HepG2 (cell line): ENCODE measurements around the gene KIRREL2. TPM values are rescaled to one million over a fixed set of nuclear protein-coding genes. Genes with fewer than 3 reads are reported as not detected.
A peak's percentile ranks its signal among the peaks of the same experiment; 100 is the strongest.

ENCODE experiments used
- ATAC-seq: fragments of 200-7000 bp; cut with Tn5 transposase; 3 replicates; pipeline ENCODE4 v1.9.1; 2020; ENCODE audit warnings: mild to moderate bottlenecking, moderate library complexity
- BruUV-seq: library from RNA; stranded (reverse); fragments of 400-500 nt; replicated peaks from 2 replicates; lab custom pipeline; 2021; lab: Mats Ljungman, UMichigan
- CTCF ChIA-PET: fragments of 300-600 bp; formaldehyde crosslinking; extraction: SDS; loops from one replicate; lab custom pipeline; 2021; ENCODE audit warnings: low total read pairs, inconsistent platforms, low intra/inter-chr PET ratio; lab: Yijun Ruan, JAX
- POLR2A ChIA-PET: fragments of 350-600 bp; sonication (Branson Sonifier 250); formaldehyde crosslinking; loops from one replicate; lab custom pipeline; 2020; ENCODE audit warnings: antibody characterized with exemption, inconsistent platforms; lab: Yijun Ruan, JAX
- DNase-seq: peaks from one replicate; pipeline ENCODE4 v3.0.0-alpha.2; 2015; ENCODE audit warnings: low spot score
- FAIRE-seq: peaks from 3 replicates; lab custom pipeline; 2011; peaks lifted over from hg19 to GRCh38; lab: Jason Lieb, UNC
- H2AFZ ChIP-seq: one replicate; pipeline ENCODE4 v1.6.1; 2011; ENCODE audit warnings: low read length, inconsistent platforms
- H3K27ac ChIP-seq: fragments of 300-600 bp; 3 replicates; pipeline ENCODE4 v1.8.0; 2011; ENCODE audit warnings: mixed run types, mild to moderate bottlenecking, mixed read lengths, low read length, inconsistent platforms; ENCODE audit not compliant: insufficient read depth; ENCODE audit errors: extremely low read length
- H3K27me3 ChIP-seq, 2 experiments: fragments of 200-600 bp in 1 of 2; 2 replicates in 1 of 2; 3 replicates in 1 of 2; pipeline versions ENCODE4 v1.6.0 to v1.8.0; 2011; ENCODE audit warnings: low read length in 2 of 2, mild to moderate bottlenecking in 2 of 2, moderate library complexity in 2 of 2, inconsistent platforms in 1 of 2; ENCODE audit not compliant: insufficient read depth in 2 of 2, control insufficient read depth in 1 of 2
- H3K36me3 ChIP-seq, 2 experiments: fragments of 200-600 bp in 1 of 2; replicated peaks in 1 of 2; 2 replicates in 1 of 2; 3 replicates in 1 of 2; pipeline versions ENCODE4 v1.5.1 to v1.8.0; 2011; ENCODE audit warnings: low read length in 2 of 2, inconsistent platforms in 1 of 2; ENCODE audit not compliant: insufficient read depth in 2 of 2, control insufficient read depth in 1 of 2
- H3K4me1 ChIP-seq: 2 replicates; pipeline ENCODE4 v1.5.1; 2012; ENCODE audit warnings: low read length, inconsistent platforms; ENCODE audit not compliant: insufficient read depth
- H3K4me2 ChIP-seq: 2 replicates; pipeline ENCODE4 v1.6.0; 2011; ENCODE audit warnings: low read depth, low read length, inconsistent platforms
- H3K4me3 ChIP-seq, 3 experiments: fragments of 200-600 bp in 1 of 3; sonication (generic), shearing (Covaris generic) in 1 of 3; replicated peaks in 1 of 3; 2 replicates each; pipeline ENCODE4 v1.5.1; 2011 to 2016; ENCODE audit warnings: low read length in 3 of 3, inconsistent platforms in 2 of 3, low read depth in 2 of 3, mild to moderate bottlenecking in 2 of 3, control low read depth in 1 of 3, mixed read lengths in 1 of 3; ENCODE audit not compliant: insufficient read depth in 1 of 3
- H3K79me2 ChIP-seq: one replicate; pipeline ENCODE4 v1.6.1; 2011; ENCODE audit warnings: low read length, inconsistent platforms; ENCODE audit not compliant: insufficient read depth
- H3K9ac ChIP-seq: 2 replicates; pipeline ENCODE4 v1.6.0; 2011; ENCODE audit warnings: mild to moderate bottlenecking, low read depth, low read length, inconsistent platforms; ENCODE audit not compliant: insufficient read depth
- H3K9me3 ChIP-seq: 2 replicates; pipeline ENCODE4 v1.5.1; 2012; ENCODE audit warnings: mild to moderate bottlenecking, low read length
- H4K20me1 ChIP-seq: 2 replicates; pipeline ENCODE4 v1.6.0; 2011; ENCODE audit warnings: inconsistent platforms, mild to moderate bottlenecking, low read length, moderate library complexity; ENCODE audit not compliant: insufficient read depth
- ELK4 ChIP-seq: sonication (generic); formaldehyde crosslinking; IDR thresholded peaks from 2 replicates; pipeline ENCODE4 v1.9.0; 2021; ENCODE audit warnings: missing genetic modification reagents, borderline replicate concordance
- FOXM1 ChIP-seq: sonication (generic); formaldehyde crosslinking; IDR thresholded peaks from 2 replicates; pipeline ENCODE4 v1.5.0; 2020; ENCODE audit warnings: missing genetic modification reagents
- REL ChIP-seq: sonication (generic); formaldehyde crosslinking; conservative IDR thresholded peaks from 2 replicates; pipeline ENCODE4 v1.8.0; 2022; ENCODE audit warnings: mild to moderate bottlenecking, missing genetic modification reagents, moderate library complexity
- SMAD3 ChIP-seq: sonication (generic); formaldehyde crosslinking; IDR thresholded peaks from 2 replicates; pipeline ENCODE4 v1.4.0; 2020; ENCODE audit warnings: missing genetic modification reagents
- XBP1 ChIP-seq: sonication (generic); formaldehyde crosslinking; IDR thresholded peaks from 2 replicates; pipeline ENCODE4 v1.5.0; 2020; ENCODE audit warnings: missing genetic modification reagents
- ZNF230 ChIP-seq: sonication (generic); formaldehyde crosslinking; IDR thresholded peaks from 2 replicates; pipeline ENCODE4 v1.4.0; 2020; ENCODE audit warnings: mild to moderate bottlenecking, missing genetic modification reagents
- ZNF879 ChIP-seq: sonication (generic); formaldehyde crosslinking; IDR thresholded peaks from 2 replicates; pipeline ENCODE4 v1.8.1; 2023; ENCODE audit warnings: missing genetic modification reagents
- ZSCAN5A ChIP-seq: sonication (generic); formaldehyde crosslinking; IDR thresholded peaks from 2 replicates; pipeline ENCODE4 v1.8.0; 2022; ENCODE audit warnings: mild to moderate bottlenecking, missing genetic modification reagents, borderline replicate concordance
- WGBS: methylation state at CpG from one replicate; pipeline ENCODE4 v1.1.6; 2017; ENCODE audit warnings: low lambda C conversion rate; 5-methylcytosine and 5-hydroxymethylcytosine counted together
- in situ Hi-C: cut with HindIII; loops from 2 replicates; pipeline ENCODE4 v1.10.0; 2017; ENCODE audit warnings: low pct_unique_long_range_greater_than_20kb; ENCODE audit not compliant: extremely low pct_ligation_motif_present
- intact Hi-C: fragments of 100-400 bp; cut with micrococcal nuclease; formaldehyde crosslinking; loops from one replicate; pipeline ENCODE4 v1.10.0; 2022; ENCODE audit not compliant: unreplicated experiment
- polyA plus RNA-seq, 8 experiments: library from polyadenylated mRNA; depleted of rRNA in 3 of 8; stranded (reverse) in 7 of 8; unstranded in 1 of 8; fragments of >200 nt; fragmentation: Illumina TruSeq in 4 of 8; extraction: Trizol in 4 of 8; gene quantifications; 2 replicates each; pipeline versions ENCODE4 v1.2.1 to v1.2.3, GENCODE V29; 2011 to 2016; ENCODE audit warnings: low read depth in 4 of 8, missing spikeins in 1 of 8, mixed read lengths in 1 of 8; ENCODE audit not compliant: insufficient read depth in 1 of 8
- total RNA-seq, 5 experiments: library from RNA; depleted of rRNA; stranded (reverse); fragments of >200 nt; fragmentation: Illumina TruSeq; extraction: Trizol; gene quantifications; 2 replicates each; pipeline ENCODE4 v1.2.3, GENCODE V29; 2016; ENCODE audit warnings: low read depth in 1 of 5
- TF ChIP-seq, protein P1 (sequence below): sonication (generic); formaldehyde crosslinking; IDR thresholded peaks from 2 replicates; pipeline ENCODE4 v1.9.0; 2022; ENCODE audit warnings: missing genetic modification reagents, mild to moderate bottlenecking, borderline replicate concordance

The KIRREL2 gene
- total and polyA plus RNA-seq, 2 of the 13 experiments (the other 11 are each of a cell fraction or from before 2014, with no cell fraction given), result 0.18 to 2.4 TPM

- DNase-seq (no peak), ATAC-seq (no peak), FAIRE-seq (no peak)
- in situ Hi-C loops (no loop called here), intact Hi-C loops (loop anchor here (5.0 kb wide), 1 partner anchor 49 kb away; the partner anchor contains the start of gene PRODH2)
- Histone ChIP-seq H3K4me3 (peak overlapping the region; percentile 30 to 70 (median 50)), H3K9me3 (no peaks in the 10 kb centered on the region), H3K27me3 (peaks cover 5 to 32% of the 10 kb centered on the region in 2 experiments), H4K20me1 (no peaks in the 10 kb centered on the region), H3K27ac (no peak overlapping the region), H3K4me1 (peaks cover 33% of the 10 kb centered on the region), H3K36me3 (no peaks in the 10 kb centered on the region), H3K9ac (peak overlapping the region; percentile 18; the same call in 1 of the 2 replicates), H3K4me2 (peak overlapping the region; percentile 92), H3K79me2 (no peaks in the 10 kb centered on the region), H2AFZ (no peak overlapping the region)
- POLR2A ChIA-PET, result interaction anchor here (0.7 to 1.1 kb wide), 4 partner anchors 16 to 114 kb away, joined by 3 to 4 read pairs (median 3); partner anchors contain the start of genes LIN37 and PRODH2
- 1% methylated on average over 12 of the region's 19 CpGs for WGBS
- CTCF ChIA-PET, result no interaction called here
- TSS peak; percentile 81 for BruUV-seq
- TF ChIP-seq, protein P1, sequence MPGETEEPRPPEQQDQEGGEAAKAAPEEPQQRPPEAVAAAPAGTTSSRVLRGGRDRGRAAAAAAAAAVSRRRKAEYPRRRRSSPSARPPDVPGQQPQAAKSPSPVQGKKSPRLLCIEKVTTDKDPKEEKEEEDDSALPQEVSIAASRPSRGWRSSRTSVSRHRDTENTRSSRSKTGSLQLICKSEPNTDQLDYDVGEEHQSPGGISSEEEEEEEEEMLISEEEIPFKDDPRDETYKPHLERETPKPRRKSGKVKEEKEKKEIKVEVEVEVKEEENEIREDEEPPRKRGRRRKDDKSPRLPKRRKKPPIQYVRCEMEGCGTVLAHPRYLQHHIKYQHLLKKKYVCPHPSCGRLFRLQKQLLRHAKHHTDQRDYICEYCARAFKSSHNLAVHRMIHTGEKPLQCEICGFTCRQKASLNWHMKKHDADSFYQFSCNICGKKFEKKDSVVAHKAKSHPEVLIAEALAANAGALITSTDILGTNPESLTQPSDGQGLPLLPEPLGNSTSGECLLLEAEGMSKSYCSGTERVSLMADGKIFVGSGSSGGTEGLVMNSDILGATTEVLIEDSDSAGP, result peak; percentile 5; the same call in 1 of the 2 replicates
- TF ChIP-seq ZNF230 (CRISPR knock-in tag), result no peak
Observed at GRCh38 chr19:35861640-35862160, 5.0 kb downstream of the KIRREL2 start.

DNA sequence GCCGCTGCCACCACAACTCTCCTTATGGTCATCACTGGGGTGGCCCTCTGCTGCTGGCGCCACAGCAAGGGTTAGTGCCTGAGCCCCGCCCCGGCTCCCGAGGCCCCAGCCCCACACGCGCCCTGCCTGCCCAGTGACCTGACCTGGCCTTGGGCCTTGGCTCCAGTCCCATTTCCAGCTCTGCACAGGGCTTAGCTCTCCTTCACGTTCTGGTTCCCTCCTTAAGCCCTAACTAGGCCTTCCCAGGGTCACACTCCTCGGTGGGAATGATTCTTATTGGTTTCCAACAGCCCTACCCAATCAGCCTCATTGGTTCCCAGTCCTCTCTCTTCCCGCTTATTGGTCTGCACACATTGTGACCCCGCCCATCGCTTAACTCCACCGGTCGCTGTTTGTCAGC, 5.8 kb downstream of the KIRREL2 start:
- 57% methylated on average over 7 of the region's 14 CpGs for WGBS
- ATAC-seq (peak; percentile 50), FAIRE-seq (peak; percentile 39), DNase-seq (peak; percentile 42)
- Histone ChIP-seq H3K4me1 (peaks cover 26% of the 10 kb centered on the region), H3K9me3 (no peaks in the 10 kb centered on the region), H3K9ac (no peak overlapping the region), H3K4me3 (no peak overlapping the region), H3K79me2 (no peaks in the 10 kb centered on the region), H3K36me3 (no peaks in the 10 kb centered on the region), H4K20me1 (no peaks in the 10 kb centered on the region), H2AFZ (no peak overlapping the region), H3K27ac (no peak overlapping the region), H3K4me2 (peak overlapping the region; percentile 92), H3K27me3 (peaks cover 2 to 24% of the 10 kb centered on the region in 2 experiments; a peak in 4 of 5 replicates)
- intact Hi-C loops, result loop anchor here (5.0 kb wide), 1 partner anchor 50 kb away; the partner anchor contains the start of gene PRODH2
- POLR2A ChIA-PET, result interaction anchor here (0.6 kb wide), 1 partner anchor 18 kb away, joined by 3 read pairs; no protein-coding TSS in a partner anchor
- BruUV-seq, result no TSS peak
- in situ Hi-C loops, result no loop called here
- CTCF ChIA-PET, result no interaction called here
- TF ChIP-seq XBP1 (CRISPR knock-in tag), result no peak
- no peak for TF ChIP-seq ELK4
- TF ChIP-seq SMAD3 (CRISPR knock-in tag), result no peak
- no peak for TF ChIP-seq FOXM1 (CRISPR knock-in tag)
- no peak for TF ChIP-seq ZSCAN5A (CRISPR knock-in tag)
- no peak for TF ChIP-seq REL (CRISPR knock-in tag)
- TF ChIP-seq ZNF879 (CRISPR knock-in tag), result no peak
